ENCODE measurements around the gene SAE1. TPM values are rescaled to one million over a fixed set of nuclear protein-coding genes. Genes with fewer than 3 reads are reported as not detected.
"Not testable (repeated sequence)": the region's sequence is repeated elsewhere in the genome, so short reads cannot be mapped to it uniquely, and the experiment has no call there.

SAE1 gene
- total RNA-seq, 2 experiments from 2014 or later: 154 to 157 TPM

DNA sequence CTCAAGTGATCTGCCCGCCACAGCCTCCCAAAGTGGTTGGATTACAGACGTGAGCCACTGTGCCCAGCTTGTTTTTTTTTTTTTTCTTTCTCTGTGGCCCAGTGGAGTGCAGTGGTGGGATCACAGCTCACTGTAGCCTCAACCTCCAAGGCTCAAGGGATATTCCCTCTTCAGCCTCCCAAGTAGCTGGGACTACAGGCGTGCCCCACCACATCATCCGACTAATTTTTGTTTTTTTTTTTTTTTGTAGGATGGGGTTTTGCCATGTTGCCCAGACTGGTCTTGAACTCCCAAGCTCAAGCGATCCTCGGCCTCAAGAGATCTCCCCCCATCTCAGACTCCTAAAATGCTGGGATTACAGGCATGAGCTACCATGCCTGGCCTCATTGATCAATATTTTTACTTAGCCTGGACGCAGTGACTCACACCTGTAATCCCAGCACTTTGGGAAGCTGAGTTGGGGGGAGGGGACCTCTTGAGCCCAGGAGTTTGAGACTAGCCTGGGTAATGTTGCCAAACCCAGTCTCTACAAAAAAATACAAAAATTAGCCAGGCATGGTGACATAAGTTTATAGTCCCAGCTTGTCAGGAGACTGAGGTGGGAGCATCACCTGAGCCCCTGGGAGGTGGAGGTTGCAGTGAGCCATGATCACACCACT lies 1.7 kb downstream of the SAE1 start:
- Mint-ChIP-seq H3K9me3 (peaks cover 4% of the 10 kb centered on the region), H3K27ac (peak overlapping the region; percentile 94), H3K4me1 (ENCODE audit: low read depth) (peaks cover 51% of the 10 kb centered on the region), H3K4me3 (peak overlapping the region; percentile 99), H3K36me3 (peaks cover 35% of the 10 kb centered on the region), H3K27me3 (peaks cover 4% of the 10 kb centered on the region)
- ChIA-PET POLR2A (interaction anchor here (1.4 to 2.8 kb wide), 3 partner anchors 13 to 54 kb away, joined by 5 to 22 read pairs (median 9); partner anchors contain the start of gene ZC3H4), CTCF (interaction anchor here (0.9 to 2.7 kb wide), 11 partner anchors 12 to 141 kb away, joined by 3 to 48 read pairs (median 6); no protein-coding TSS in a partner anchor)
- no peak for DNase-seq
- intact Hi-C loops (cut with micrococcal nuclease): no loop called here

DNA sequence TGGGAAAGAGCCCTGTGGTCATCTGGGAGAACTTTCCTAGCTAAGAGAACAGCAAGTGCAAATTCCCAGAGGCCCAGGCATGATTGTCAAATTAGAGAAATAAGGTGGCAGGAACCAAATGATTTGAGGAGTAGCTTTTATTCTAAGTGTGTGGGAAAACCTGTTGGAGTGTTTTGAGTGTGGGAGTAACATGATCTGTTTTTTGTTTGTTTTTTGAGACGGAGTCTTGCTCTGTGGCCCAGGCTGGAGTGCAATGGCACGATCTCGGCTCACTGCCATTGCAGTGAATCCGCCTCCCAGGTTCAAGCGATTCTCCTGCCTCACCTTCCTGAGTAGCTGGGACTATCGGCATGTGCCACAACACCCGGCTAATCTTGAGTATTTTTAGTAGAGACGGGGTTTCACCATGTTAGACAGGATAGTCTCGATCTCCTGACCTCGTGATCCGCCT lies 2.4 kb downstream of the SAE1 start:
- ChIA-PET POLR2A (interaction anchor here (0.7 to 2.8 kb wide), 3 partner anchors 13 to 93 kb away, joined by 3 to 22 read pairs (median 5); partner anchors contain the start of gene ZC3H4), CTCF (interaction anchor here (0.9 to 2.7 kb wide), 5 partner anchors 54 to 120 kb away, joined by 5 to 48 read pairs (median 6); no protein-coding TSS in a partner anchor)
- Mint-ChIP-seq H3K9me3 (peaks cover 4% of the 10 kb centered on the region), H3K27ac (no peak overlapping the region), H3K4me1 (ENCODE audit: low read depth) (peaks cover 51% of the 10 kb centered on the region), H3K36me3 (peaks cover 35% of the 10 kb centered on the region), H3K4me3 (peak overlapping the region; percentile 30), H3K27me3 (peaks cover 4% of the 10 kb centered on the region)
- DNase-seq: no peak
- intact Hi-C loops (cut with micrococcal nuclease): no loop called here

DNA sequence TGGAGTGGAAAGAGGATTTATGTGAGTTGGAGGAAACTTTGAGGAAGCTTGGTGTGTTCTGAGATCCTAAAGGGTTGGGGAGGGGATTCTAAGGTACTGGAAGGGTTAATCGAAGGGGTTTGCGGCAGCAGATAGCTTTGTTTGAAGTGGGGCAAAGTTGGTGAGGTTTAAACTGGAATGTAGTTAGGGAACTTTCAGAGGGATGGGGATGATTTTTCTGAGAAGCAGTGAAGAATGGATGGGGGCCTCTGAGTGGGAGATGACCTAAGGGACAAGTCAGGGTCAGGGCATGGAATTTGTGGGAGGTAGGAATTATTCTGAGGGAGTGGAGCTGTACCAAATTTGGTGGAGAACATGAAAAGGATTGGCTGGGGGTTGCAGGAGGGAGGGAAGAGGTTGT lies 3.9 kb downstream of the SAE1 start:
- Mint-ChIP-seq H3K9me3 (peaks cover 4% of the 10 kb centered on the region), H3K27ac (no peak overlapping the region), H3K4me1 (ENCODE audit: low read depth) (peaks cover 60% of the 10 kb centered on the region), H3K36me3 (peaks cover 41% of the 10 kb centered on the region), H3K4me3 (no peak overlapping the region), H3K27me3 (peaks cover 4% of the 10 kb centered on the region)
- DNase-seq: no peak
- intact Hi-C loops (cut with micrococcal nuclease): no loop called here
- POLR2A ChIA-PET: interaction anchor here (0.9 kb wide), 1 partner anchor 57 kb away, joined by 3 read pairs; no protein-coding TSS in a partner anchor
- CTCF ChIA-PET: interaction anchor here (1.3 to 2.5 kb wide), 4 partner anchors 55 to 122 kb away, joined by 3 to 6 read pairs (median 6); no protein-coding TSS in a partner anchor

DNA sequence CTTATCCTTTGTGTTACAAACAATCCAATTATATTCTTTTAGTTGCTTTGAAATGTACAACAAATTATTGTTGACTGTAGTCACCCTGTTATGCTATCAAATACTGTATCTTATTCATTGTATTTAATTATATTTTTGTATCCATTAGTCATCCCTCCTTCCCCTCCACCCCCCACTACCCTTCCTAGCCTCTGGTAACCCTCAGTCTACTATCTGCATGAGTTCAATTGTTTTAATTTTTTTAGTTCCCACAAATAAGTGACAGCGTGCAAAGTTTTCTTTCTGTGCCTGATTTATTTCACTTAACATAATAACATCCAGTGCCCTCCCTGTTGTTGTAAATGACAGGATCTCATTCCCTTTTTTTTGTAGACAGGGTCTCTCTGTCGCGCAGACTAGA lies 4.5 kb downstream of the SAE1 start:
- peaks cover 58% of the 10 kb centered on the region for H3K4me1 Mint-ChIP-seq (ENCODE audit: low read depth)
- peaks cover 41% of the 10 kb centered on the region for H3K36me3 Mint-ChIP-seq

DNA sequence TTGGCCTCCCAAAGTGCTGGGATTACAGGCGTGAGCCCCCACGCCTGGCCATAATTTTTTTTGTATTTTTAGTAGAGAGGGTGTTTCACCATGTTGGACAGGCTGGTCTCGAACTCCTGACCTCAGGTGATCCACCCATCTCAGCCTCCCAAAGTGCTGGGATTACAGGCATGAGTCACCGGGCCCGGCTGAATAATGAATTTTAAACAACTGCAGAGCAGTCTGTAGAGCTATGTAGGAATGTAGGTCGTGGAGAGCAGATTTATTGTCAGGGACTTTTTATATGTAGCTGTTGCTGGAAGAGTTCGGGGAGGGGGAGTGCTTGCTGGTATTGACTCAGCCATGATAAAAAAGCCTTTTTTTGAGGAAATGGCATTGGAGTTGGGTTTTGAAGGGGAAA lies 10.6 kb downstream of the SAE1 start:
- CTCF ChIA-PET: interaction anchor here (1.0 to 1.6 kb wide), 2 partner anchors 10 to 16 kb away, joined by 3 read pairs; no protein-coding TSS in a partner anchor
- H3K27me3 Mint-ChIP-seq; DNase-seq; H3K9me3 Mint-ChIP-seq; intact Hi-C loops (cut with micrococcal nuclease); H3K4me3 Mint-ChIP-seq: not testable (repeated sequence)
- Mint-ChIP-seq H3K4me1 (ENCODE audit: low read depth) (peaks cover 52% of the 10 kb centered on the region), H3K27ac (peak overlapping the region; percentile 28), H3K36me3 (peaks cover 38% of the 10 kb centered on the region)
- POLR2A ChIA-PET: interaction anchor here (1.1 kb wide), 1 partner anchor 10 kb away, joined by 3 read pairs; the partner anchor contains the start of gene SAE1

More for the DNA sequence above, 4.5 kb downstream of the SAE1 start:
- CTCF ChIA-PET: interaction anchor here (1.9 to 2.5 kb wide), 3 partner anchors 56 to 113 kb away, joined by 6 read pairs; no protein-coding TSS in a partner anchor
- Mint-ChIP-seq H3K27ac (no peak overlapping the region), H3K27me3 (peaks cover 4% of the 10 kb centered on the region), H3K9me3 (peaks cover 4% of the 10 kb centered on the region), H3K4me3 (no peak overlapping the region)
- POLR2A ChIA-PET: interaction anchor here (1.0 kb wide), 1 partner anchor 8 kb away, joined by 3 read pairs; no protein-coding TSS in a partner anchor
- DNase-seq: no peak
- intact Hi-C loops (cut with micrococcal nuclease): no loop called here

DNA sequence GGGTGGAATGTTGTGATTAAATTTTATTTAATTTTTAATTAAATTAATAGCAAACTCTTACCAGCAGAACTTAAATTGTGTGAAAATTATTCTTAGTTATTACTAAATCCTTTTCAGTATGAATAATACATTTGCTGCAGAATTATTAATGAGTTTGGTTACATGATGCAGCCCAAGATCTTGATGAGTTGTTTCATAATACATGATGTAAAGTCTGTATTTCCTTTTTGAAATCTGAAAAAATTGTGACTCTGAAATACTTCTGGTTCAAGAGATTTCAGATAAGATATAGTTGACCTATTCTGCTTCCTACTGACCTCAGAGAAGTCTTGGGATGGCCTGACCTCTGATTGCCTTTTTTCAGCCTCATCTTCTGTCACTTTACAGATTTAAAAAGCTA lies 11.1 kb downstream of the SAE1 start:
- intact Hi-C loops (cut with micrococcal nuclease): no loop called here
- H3K27ac Mint-ChIP-seq: peak overlapping the region; percentile 28
- no peak for DNase-seq
- H3K4me3 Mint-ChIP-seq: no peak overlapping the region
- H3K36me3 Mint-ChIP-seq: peaks cover 43% of the 10 kb centered on the region
- H3K4me1 Mint-ChIP-seq (ENCODE audit: low read depth): peaks cover 56% of the 10 kb centered on the region
- ChIA-PET POLR2A (interaction anchor here (1.1 kb wide), 1 partner anchor 11 kb away, joined by 3 read pairs; the partner anchor contains the start of gene SAE1), CTCF (interaction anchor here (1.0 to 1.6 kb wide), 2 partner anchors 11 to 16 kb away, joined by 3 read pairs; no protein-coding TSS in a partner anchor)
- no peaks in the 10 kb centered on the region for H3K9me3 Mint-ChIP-seq
- H3K27me3 Mint-ChIP-seq: no peaks in the 10 kb centered on the region

DNA sequence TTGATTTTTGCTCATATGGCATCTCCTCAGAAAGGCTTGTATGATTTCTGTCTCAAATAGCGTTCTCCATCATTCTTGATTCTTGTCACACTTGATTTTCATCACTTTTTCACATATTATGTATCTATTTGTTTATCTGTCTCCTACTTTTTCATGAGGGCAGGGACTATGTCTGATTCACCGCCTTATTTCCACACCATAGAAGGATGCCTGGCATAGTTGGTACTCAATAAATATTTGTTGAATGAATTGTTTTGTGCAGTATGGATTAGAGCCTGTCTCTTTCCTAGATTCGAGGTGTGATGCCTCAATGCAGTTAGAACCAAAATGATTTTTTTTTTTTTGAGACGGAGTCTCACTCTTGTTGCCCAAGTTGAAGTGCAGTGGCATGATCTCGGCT lies 12.1 kb downstream of the SAE1 start:
- Mint-ChIP-seq H3K36me3 (peaks cover 49% of the 10 kb centered on the region), H3K4me1 (ENCODE audit: low read depth) (peaks cover 63% of the 10 kb centered on the region), H3K27me3 (no peaks in the 10 kb centered on the region), H3K9me3 (no peaks in the 10 kb centered on the region), H3K27ac (no peak overlapping the region), H3K4me3 (no peak overlapping the region)
- ChIA-PET POLR2A (no interaction called here), CTCF (interaction anchor here (0.9 to 11.0 kb wide), 5 partner anchors 12 to 302 kb away, joined by 3 to 151 read pairs (median 6); partner anchors contain the start of gene SAE1)
- intact Hi-C loops (cut with micrococcal nuclease): no loop called here
- DNase-seq: no peak

DNA sequence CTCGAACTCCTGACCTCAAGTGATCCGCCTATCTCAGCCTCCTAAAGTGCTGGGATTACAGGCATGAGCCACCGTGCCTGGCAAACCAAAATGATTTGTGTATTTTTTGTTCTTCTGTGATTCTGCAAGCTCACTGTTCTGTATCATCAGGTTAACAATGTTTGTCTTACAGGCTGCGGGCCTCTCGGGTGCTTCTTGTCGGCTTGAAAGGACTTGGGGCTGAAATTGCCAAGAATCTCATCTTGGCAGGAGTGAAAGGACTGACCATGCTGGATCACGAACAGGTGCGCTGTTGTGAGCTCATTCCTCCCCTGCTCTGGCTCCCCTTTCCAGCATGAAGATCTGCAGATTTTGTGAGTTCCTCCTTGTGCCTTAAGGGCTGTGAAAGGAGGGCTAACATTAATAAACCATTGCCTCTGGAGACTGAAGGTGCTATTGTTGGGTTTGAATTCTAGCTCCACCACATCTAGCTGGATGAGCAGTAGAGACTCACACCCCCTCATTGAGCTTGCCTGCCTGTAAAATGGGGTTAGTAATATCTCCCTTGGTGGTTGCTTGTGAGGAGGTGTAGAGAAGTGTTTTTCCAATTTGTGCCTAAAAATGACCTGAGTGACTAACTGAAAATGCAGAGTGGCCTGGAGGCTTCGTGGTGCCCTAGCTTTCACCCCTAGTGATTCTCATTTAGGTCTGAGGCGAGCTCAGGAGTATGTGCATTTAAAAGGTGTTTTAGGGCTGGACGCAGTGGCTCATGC lies 12.9 kb downstream of the SAE1 start:
- peaks cover 68% of the 10 kb centered on the region for H3K4me1 Mint-ChIP-seq (ENCODE audit: low read depth)
- no peaks in the 10 kb centered on the region for H3K9me3 Mint-ChIP-seq
- H3K27me3 Mint-ChIP-seq: no peaks in the 10 kb centered on the region
- ChIA-PET CTCF (interaction anchor here (0.6 to 11.0 kb wide), 8 partner anchors 12 to 1700 kb away, joined by 3 to 151 read pairs (median 8); partner anchors contain the start of gene SAE1), POLR2A (interaction anchor here (0.6 to 1.0 kb wide), 5 partner anchors 8 to 43 kb away, joined by 3 to 4 read pairs (median 3); partner anchors contain the start of gene ZC3H4)
- peak overlapping the region; percentile 36 for H3K27ac Mint-ChIP-seq
- no peak overlapping the region for H3K4me3 Mint-ChIP-seq
- peaks cover 55% of the 10 kb centered on the region for H3K36me3 Mint-ChIP-seq
- intact Hi-C loops (cut with micrococcal nuclease): no loop called here
- DNase-seq: peak; percentile 31

DNA sequence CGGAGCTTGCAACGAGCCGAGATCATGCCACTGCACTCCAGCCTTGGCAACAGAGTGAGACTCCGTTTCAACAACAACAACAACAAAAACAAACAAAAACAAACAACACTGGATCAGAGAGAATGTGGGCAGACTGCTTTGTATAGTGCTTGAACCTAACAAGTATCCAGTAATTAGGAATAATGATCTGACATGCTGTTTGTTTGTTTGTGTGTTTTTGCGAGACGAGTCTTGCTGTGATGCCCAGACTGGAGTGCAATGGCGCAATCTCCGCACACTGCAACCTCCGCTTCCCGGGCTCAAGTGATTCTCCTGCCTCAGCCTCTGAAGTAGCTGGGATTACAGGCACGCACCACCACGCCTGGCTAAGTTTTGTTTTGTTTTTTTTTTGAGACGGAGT lies 14.0 kb downstream of the SAE1 start:
- peaks cover 65% of the 10 kb centered on the region for H3K4me1 Mint-ChIP-seq (ENCODE audit: low read depth)
- intact Hi-C loops (cut with micrococcal nuclease): no loop called here
- H3K27me3 Mint-ChIP-seq: no peaks in the 10 kb centered on the region
- DNase-seq: no peak
- no peaks in the 10 kb centered on the region for H3K9me3 Mint-ChIP-seq
- H3K27ac Mint-ChIP-seq: no peak overlapping the region
- H3K4me3 Mint-ChIP-seq: no peak overlapping the region
- ChIA-PET POLR2A (interaction anchor here (1.1 to 2.8 kb wide), 2 partner anchors 14 to 31 kb away, joined by 3 to 11 read pairs; partner anchors contain the start of gene ZC3H4), CTCF (interaction anchor here (1.0 to 11.0 kb wide), 5 partner anchors 13 to 102 kb away, joined by 4 to 151 read pairs (median 9); partner anchors contain the start of gene SAE1)
- peaks cover 54% of the 10 kb centered on the region for H3K36me3 Mint-ChIP-seq

DNA sequence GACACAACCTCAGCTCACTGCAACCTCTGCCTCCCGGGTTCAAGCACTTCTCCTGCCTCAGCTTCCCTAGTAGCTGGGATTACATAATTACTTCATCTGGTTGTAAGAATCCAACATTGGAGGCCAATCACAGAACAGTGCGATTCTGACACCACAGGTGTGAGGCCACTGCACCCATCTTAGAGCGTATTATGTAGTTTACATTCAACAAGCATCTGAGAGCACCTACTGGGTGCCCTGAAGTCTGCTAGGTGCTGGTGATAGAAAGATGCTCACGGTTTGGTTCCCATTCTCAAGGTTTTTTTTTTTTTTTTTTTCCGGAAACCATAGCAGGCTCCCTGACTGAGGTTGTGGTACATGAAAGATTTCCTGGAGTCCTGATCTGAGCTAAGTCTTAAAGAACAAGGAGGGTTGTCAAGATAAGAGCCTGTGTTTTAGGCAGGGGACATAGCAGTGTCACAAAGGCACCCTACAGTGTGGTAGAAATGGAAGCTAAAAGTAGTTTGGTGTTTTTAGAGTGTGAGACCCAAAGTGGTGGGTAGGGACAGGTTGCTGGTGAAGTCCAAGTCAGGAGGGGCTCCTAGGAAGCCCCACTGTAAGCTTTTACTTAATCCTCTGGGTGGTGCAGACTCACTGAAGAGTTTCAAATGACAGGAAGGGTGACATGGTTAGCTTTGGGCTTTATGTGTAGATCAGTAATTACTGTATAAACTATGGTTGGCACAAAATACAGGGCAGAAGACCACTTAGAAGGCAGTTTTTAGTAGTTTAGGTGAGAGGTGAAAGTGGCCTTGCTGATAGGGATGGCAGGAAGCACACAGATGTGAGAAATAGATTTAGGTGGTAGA lies 15.2 kb downstream of the SAE1 start:
- intact Hi-C loops (cut with micrococcal nuclease): loop anchor here (1.0 kb wide), 1 partner anchor 13 kb away; no protein-coding TSS in a partner anchor
- no peaks in the 10 kb centered on the region for H3K27me3 Mint-ChIP-seq
- H3K9me3 Mint-ChIP-seq: no peaks in the 10 kb centered on the region
- no peak overlapping the region for H3K4me3 Mint-ChIP-seq
- ChIA-PET POLR2A (interaction anchor here (1.1 to 2.8 kb wide), 8 partner anchors 11 to 98 kb away, joined by 3 to 11 read pairs (median 5); partner anchors contain the start of gene ZC3H4), CTCF (interaction anchor here (0.6 to 11.0 kb wide), 12 partner anchors 11 to 305 kb away, joined by 3 to 151 read pairs (median 4); partner anchors contain the start of genes DHX34, SAE1 and ZC3H4)
- H3K27ac Mint-ChIP-seq: peak overlapping the region; percentile 72
- H3K4me1 Mint-ChIP-seq (ENCODE audit: low read depth): peaks cover 73% of the 10 kb centered on the region
- no peak for DNase-seq
- H3K36me3 Mint-ChIP-seq: peaks cover 63% of the 10 kb centered on the region

Measured in activated CD4-positive, alpha-beta memory T cell treated with anti-CD3 and anti-CD28 coated beads for 36 hours (primary cell).